Hepatocyte (in vitro differentiated cells): Measurements from ENCODE around the gene TEX11. TPM values are rescaled to one million over a fixed set of nuclear protein-coding genes. Genes with fewer than 3 reads are reported as not detected.
A peak's percentile ranks its signal among the peaks of the same experiment; 100 is the strongest.

ENCODE experiments used
- DNase-seq: peaks from one replicate; pipeline ENCODE4 v3.0.0-alpha.2; 2016; ENCODE audit warnings: low spot score
- H2AFZ ChIP-seq: fragments of 200-600 bp; sonication (generic); 2 replicates; pipeline ENCODE4 v1.6.0; 2016; ENCODE audit warnings: antibody characterized with exemption, mild to moderate bottlenecking
- H3K27ac ChIP-seq: fragments of 200-600 bp; sonication (generic); 2 replicates; pipeline ENCODE4 v1.5.1; 2016; ENCODE audit warnings: mild to moderate bottlenecking
- H3K27me3 ChIP-seq: fragments of 200-600 bp; sonication (generic); 2 replicates; pipeline ENCODE4 v1.6.1; 2016
- H3K36me3 ChIP-seq: fragments of 200-600 bp; sonication (generic); replicated peaks from 2 replicates; pipeline ENCODE4 v1.5.1; 2016; ENCODE audit warnings: low read depth; ENCODE audit not compliant: insufficient read depth
- H3K4me1 ChIP-seq: fragments of 200-600 bp; sonication (generic); 2 replicates; pipeline ENCODE4 v1.5.1; 2016; ENCODE audit warnings: mild to moderate bottlenecking, moderate library complexity; ENCODE audit not compliant: insufficient read depth
- H3K4me2 ChIP-seq: fragments of 200-600 bp; sonication (generic); 2 replicates; pipeline ENCODE4 v1.6.0; 2016
- H3K4me3 ChIP-seq: fragments of 200-600 bp; sonication (generic); 2 replicates; pipeline ENCODE4 v1.5.1; 2016; ENCODE audit warnings: mild to moderate bottlenecking
- H3K79me2 ChIP-seq: fragments of 200-600 bp; sonication (generic); 2 replicates; pipeline ENCODE4 v1.6.0; 2017; ENCODE audit warnings: mild to moderate bottlenecking
- H3K9me2 ChIP-seq: fragments of 200-600 bp; sonication (generic); replicated peaks from 2 replicates; pipeline ENCODE4 v1.6.0; 2017; ENCODE audit warnings: mild to moderate bottlenecking; ENCODE audit not compliant: insufficient read depth
- H3K9me3 ChIP-seq: fragments of 200-600 bp; sonication (generic); 2 replicates; pipeline ENCODE4 v1.5.1; 2016; ENCODE audit warnings: low read depth, mild to moderate bottlenecking
- H4K20me1 ChIP-seq: fragments of 200-600 bp; sonication (generic); 2 replicates; pipeline ENCODE4 v1.6.0; 2016; ENCODE audit warnings: mild to moderate bottlenecking; ENCODE audit not compliant: insufficient read depth, poor library complexity, severe bottlenecking
- EZH2 ChIP-seq: fragments of 200-600 bp; sonication (generic); IDR thresholded peaks from 2 replicates; pipeline ENCODE4 v1.6.1; 2016; ENCODE audit warnings: antibody characterized with exemption, mild to moderate bottlenecking, borderline replicate concordance
- EZH2phosphoT487 ChIP-seq: fragments of 200-600 bp; sonication (generic); IDR thresholded peaks from one replicate; pipeline ENCODE4 v1.6.1; 2018; ENCODE audit warnings: antibody characterized with exemption, mild to moderate bottlenecking, low read depth, moderate library complexity; ENCODE audit not compliant: unreplicated experiment, severe bottlenecking
- WGBS: methylation state at CpG from one replicate; pipeline ENCODE4 v1.1.6; 2016; ENCODE audit warnings: low lambda C conversion rate; ENCODE audit errors: missing lambda C conversion rate; 5-methylcytosine and 5-hydroxymethylcytosine counted together
- polyA plus RNA-seq: library from polyadenylated mRNA; unstranded; fragments of >200 nt; fragmentation: Nextera tagmentation; extraction: Ambion mirVana; gene quantifications from 2 replicates; pipeline ENCODE4 v1.2.1, GENCODE V29; 2016
- total RNA-seq: library from RNA; depleted of rRNA; stranded (reverse); fragments of >200 nt; gene quantifications from 2 replicates; pipeline ENCODE4 v1.2.3, GENCODE V29; 2014
- TF ChIP-seq, protein P1 (sequence below): fragments of 200-600 bp; sonication (generic); IDR thresholded peaks from 2 replicates; pipeline ENCODE4 v1.5.1; 2016; ENCODE audit warnings: antibody characterized with exemption, mild to moderate bottlenecking; ENCODE audit not compliant: poor library complexity

The TEX11 gene
- total and polyA plus RNA-seq, 2 experiments from 2014 or later: 0.20 TPM; not detected in 1

DNA sequence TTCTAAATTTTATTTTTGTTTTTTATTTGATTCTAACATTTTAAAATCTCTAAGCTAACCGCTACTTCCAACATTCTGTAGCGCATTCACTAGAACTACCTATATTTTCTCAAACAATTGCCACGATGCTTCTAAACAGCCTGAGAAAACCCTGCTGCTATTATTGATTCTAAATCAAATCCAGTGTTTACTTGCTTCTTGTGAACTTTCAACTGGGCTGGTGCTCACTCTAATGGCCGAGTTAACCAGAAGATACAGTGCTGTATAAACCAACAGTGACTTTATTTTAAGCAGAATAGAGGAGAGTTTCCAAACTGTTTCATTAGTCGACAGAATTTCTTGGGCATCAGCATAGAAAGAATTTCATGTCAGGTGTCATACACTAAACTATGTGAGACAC lies 353.6 kb downstream of the TEX11 start:
- no peaks in the 10 kb centered on the region for H4K20me1 ChIP-seq
- H3K36me3 ChIP-seq: no peaks in the 10 kb centered on the region
- H3K4me2 ChIP-seq: no peak overlapping the region
- DNase-seq: no peak
- no peaks in the 10 kb centered on the region for H3K27me3 ChIP-seq
- H3K79me2 ChIP-seq: no peaks in the 10 kb centered on the region
- no peaks in the 10 kb centered on the region for H3K9me3 ChIP-seq
- WGBS: 66% methylated on average over 5 of the region's 5 CpGs
- H3K4me1 ChIP-seq: no peaks in the 10 kb centered on the region
- no peaks in the 10 kb centered on the region for H3K9me2 ChIP-seq
- H2AFZ ChIP-seq: no peak overlapping the region
- H3K4me3 ChIP-seq: no peak overlapping the region
- no peak for TF ChIP-seq EZH2phosphoT487
- TF ChIP-seq EZH2: no peak
- TF ChIP-seq, protein P1, sequence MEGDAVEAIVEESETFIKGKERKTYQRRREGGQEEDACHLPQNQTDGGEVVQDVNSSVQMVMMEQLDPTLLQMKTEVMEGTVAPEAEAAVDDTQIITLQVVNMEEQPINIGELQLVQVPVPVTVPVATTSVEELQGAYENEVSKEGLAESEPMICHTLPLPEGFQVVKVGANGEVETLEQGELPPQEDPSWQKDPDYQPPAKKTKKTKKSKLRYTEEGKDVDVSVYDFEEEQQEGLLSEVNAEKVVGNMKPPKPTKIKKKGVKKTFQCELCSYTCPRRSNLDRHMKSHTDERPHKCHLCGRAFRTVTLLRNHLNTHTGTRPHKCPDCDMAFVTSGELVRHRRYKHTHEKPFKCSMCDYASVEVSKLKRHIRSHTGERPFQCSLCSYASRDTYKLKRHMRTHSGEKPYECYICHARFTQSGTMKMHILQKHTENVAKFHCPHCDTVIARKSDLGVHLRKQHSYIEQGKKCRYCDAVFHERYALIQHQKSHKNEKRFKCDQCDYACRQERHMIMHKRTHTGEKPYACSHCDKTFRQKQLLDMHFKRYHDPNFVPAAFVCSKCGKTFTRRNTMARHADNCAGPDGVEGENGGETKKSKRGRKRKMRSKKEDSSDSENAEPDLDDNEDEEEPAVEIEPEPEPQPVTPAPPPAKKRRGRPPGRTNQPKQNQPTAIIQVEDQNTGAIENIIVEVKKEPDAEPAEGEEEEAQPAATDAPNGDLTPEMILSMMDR: no peak
- H3K27ac ChIP-seq: no peak overlapping the region

DNA sequence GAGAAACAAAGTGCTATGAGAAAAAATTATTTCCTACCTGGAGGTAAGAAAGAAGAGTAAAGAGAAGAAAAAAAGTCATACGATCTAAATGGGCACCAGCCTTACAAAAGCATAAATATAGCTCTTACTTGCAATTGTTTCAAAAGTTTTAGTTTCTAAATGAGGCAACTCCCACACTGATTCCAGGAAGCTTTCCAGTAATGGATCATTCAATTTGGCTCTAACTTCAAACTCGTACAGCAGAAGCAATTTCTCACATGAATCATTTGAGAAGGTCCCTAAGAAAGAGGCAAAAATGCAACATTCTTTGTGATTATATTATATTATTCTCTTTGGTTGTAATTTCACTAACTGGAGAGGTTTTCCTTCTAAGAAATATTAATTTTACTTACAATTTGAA lies 354.0 kb downstream of the TEX11 start:
- Histone ChIP-seq H3K79me2 (no peaks in the 10 kb centered on the region), H3K36me3 (no peaks in the 10 kb centered on the region), H3K4me3 (no peak overlapping the region), H3K4me1 (no peaks in the 10 kb centered on the region), H3K4me2 (no peak overlapping the region), H3K9me2 (no peaks in the 10 kb centered on the region), H3K9me3 (no peaks in the 10 kb centered on the region), H4K20me1 (no peaks in the 10 kb centered on the region), H3K27me3 (no peaks in the 10 kb centered on the region), H2AFZ (no peak overlapping the region), H3K27ac (no peak overlapping the region)
- WGBS: 51% methylated on average over 2 of the region's 2 CpGs
- TF ChIP-seq EZH2 (no peak), EZH2phosphoT487 (no peak)
- TF ChIP-seq, protein P1: no peak
- DNase-seq: no peak

DNA sequence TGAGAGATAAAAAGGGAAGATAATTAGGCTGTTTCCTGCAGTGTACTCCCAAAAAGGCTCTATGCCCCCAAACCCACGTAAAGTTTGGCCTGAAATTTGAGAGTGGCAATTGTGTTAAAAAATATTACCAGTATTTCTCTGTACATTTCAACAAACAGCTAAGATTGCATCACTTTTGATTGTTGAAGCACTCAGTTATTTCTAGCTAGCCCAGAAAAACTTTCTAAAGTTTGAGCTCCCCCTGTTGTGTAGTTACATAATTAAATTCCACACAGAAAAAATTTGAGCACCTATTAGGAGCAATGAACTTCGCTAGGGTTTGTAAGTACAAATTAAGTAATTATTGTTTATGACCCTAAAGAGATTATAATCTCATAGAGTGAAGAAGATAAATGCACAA lies 354.4 kb downstream of the TEX11 start:
- DNase-seq: peak; percentile 6
- no peaks in the 10 kb centered on the region for H4K20me1 ChIP-seq
- TF ChIP-seq EZH2: no peak
- TF ChIP-seq, protein P1: peak; percentile 33
- no peak overlapping the region for H3K27ac ChIP-seq
- no peak overlapping the region for H3K4me2 ChIP-seq
- no peaks in the 10 kb centered on the region for H3K4me1 ChIP-seq
- no peak overlapping the region for H2AFZ ChIP-seq
- H3K9me2 ChIP-seq: no peaks in the 10 kb centered on the region
- no peaks in the 10 kb centered on the region for H3K36me3 ChIP-seq
- H3K27me3 ChIP-seq: no peaks in the 10 kb centered on the region
- WGBS: 4% methylated on average over 2 of the region's 2 CpGs
- H3K79me2 ChIP-seq: no peaks in the 10 kb centered on the region
- H3K9me3 ChIP-seq: no peaks in the 10 kb centered on the region
- H3K4me3 ChIP-seq: no peak overlapping the region

DNA sequence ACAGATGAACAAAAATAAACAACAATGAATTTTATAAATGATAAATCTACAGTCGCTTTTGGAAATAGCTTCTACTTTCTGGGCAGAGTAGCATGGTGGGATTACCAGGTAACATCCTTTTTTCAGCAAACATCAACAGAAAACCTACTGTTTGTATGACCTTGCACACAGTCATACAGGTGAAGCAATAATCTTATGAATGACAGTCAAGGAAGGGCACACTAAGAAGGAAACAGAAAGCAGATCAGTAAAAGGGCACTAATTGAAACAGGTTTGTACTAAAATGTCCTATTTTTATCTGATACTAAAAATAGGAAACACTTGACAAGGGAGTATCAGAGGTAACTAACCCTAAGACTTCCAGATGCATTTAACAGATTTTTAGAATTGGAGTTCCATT lies 355.0 kb downstream of the TEX11 start:
- Histone ChIP-seq H2AFZ (no peak overlapping the region), H3K27ac (no peak overlapping the region), H3K79me2 (no peaks in the 10 kb centered on the region), H3K27me3 (no peaks in the 10 kb centered on the region), H3K4me1 (no peaks in the 10 kb centered on the region), H3K9me3 (no peaks in the 10 kb centered on the region), H3K36me3 (no peaks in the 10 kb centered on the region), H4K20me1 (no peaks in the 10 kb centered on the region), H3K4me2 (no peak overlapping the region), H3K9me2 (no peaks in the 10 kb centered on the region), H3K4me3 (no peak overlapping the region)
- DNase-seq: no peak
- WGBS: 48% methylated on average over 1 of the region's 1 CpG
- TF ChIP-seq EZH2 (no peak), EZH2phosphoT487 (no peak)
- TF ChIP-seq, protein P1: no peak
